Measurements from ENCODE around the gene SFT2D1.
"Not testable (repeated sequence)": the region's sequence is repeated elsewhere in the genome, so short reads cannot be mapped to it uniquely, and the experiment has no call there.

The SFT2D1 gene

GRCh38 chr6:166362427-166362826, 20.1 kb upstream of the SFT2D1 start:
- DNase-seq (ENCODE audit: low spot score): not testable (repeated sequence)

DNA sequence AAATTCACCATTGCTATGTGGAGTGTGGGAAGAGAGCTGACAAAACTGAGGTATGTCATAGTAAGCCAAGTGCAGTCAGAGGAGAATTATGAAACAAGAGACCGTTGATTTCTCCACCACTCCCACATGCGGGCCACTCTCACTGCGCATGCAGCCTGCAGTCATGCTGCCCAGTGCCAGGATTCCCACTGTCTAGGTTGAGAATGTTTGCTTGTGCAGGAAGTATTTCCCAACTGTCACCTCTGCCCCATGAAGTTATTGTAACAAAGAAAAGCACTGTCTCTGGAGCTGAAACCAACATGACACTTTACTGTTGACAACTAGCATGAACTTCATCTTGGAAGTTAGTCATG, 18.7 kb upstream of the SFT2D1 start:
- no peak for DNase-seq (ENCODE audit: low spot score)

DNA sequence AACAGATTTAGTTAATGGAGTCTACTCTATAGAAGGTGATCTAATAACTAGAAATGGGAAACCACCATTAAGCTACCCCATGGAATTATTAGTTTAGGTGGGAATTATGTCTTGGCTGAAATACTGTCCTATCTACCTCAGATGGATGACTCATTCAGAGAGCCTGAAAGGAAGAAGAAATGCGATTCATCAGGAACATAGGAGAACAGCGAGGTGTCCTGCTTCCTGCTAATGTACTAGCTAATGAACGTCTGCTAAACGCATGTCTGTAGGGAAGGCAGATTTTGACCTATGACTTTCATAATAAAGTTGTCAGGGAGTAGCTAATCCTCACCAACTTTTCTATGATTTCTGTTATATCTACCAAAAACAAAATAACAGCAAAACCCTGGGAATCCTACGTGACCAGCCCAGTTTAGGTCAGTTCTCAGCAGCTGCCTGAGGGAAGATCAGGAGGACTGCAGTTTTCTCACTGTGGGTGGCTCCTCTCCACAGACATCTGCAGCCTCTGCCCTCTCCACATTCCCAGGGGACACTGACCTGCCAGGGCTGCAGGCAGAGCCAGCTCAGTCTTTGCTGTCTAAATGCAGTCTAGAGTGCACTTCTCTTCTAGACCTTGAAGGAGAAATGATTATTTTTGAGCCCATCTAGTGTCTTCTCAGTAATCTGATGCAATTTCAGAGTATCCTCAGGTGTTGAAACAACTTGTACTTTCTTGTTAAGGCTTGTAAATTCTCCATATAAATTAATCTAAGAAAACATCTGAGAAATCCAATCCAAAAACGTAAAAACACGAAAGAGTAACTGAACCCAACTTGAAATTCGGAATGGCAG, 18.1 kb upstream of the SFT2D1 start:
- DNase-seq (ENCODE audit: low spot score): no peak

- no peak for DNase-seq (ENCODE audit: low spot score)
Observed at GRCh38 chr6:166355552-166355951, 13.2 kb upstream of the SFT2D1 start.

GRCh38 chr6:166354965-166355364, 12.6 kb upstream of the SFT2D1 start:
- no peak for DNase-seq (ENCODE audit: low spot score)

- no peak for DNase-seq (ENCODE audit: low spot score)
Observed at GRCh38 chr6:166354143-166354542, 11.8 kb upstream of the SFT2D1 start.

DNA sequence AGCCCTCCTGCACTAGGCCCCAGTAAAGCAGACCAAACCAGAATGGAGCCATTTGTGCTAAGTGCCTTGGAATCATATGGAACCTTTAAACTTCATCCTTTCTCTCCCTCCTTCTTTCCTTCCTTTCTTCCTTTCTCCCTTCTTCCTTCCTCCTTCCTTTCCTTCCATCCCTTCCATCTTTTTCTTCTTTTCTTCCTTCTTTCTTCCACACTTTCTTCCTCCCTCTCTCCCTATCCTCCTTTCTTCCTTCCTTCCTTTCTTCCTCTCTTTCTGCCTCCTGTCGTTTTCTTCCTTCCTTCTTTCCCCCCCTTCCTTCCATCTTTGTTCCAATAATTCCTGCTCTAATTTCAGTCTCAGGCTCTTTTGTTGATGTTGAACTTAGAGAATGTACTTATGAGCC, 11.2 kb upstream of the SFT2D1 start:
- DNase-seq (ENCODE audit: low spot score): no peak

DNA sequence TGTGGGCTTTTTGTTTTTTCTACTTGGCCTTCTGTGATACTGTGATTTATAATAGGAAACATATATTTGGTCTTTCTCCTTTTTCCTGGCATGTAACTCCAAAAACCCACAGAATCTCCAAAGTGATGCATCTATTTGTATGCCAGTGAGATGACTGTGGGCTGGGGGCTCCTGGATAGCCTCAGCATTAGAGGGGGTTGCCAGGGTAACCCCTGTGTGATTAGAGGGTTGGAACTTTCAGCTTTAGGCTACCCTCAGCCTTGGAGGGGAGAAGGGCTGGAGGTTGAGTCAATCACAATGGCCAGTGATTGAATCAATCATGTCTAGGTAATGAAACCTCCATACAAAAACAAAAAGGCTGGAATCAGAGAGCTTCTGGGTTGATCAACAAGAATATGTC, 10.6 kb upstream of the SFT2D1 start:
- no peak for DNase-seq (ENCODE audit: low spot score)

DNA sequence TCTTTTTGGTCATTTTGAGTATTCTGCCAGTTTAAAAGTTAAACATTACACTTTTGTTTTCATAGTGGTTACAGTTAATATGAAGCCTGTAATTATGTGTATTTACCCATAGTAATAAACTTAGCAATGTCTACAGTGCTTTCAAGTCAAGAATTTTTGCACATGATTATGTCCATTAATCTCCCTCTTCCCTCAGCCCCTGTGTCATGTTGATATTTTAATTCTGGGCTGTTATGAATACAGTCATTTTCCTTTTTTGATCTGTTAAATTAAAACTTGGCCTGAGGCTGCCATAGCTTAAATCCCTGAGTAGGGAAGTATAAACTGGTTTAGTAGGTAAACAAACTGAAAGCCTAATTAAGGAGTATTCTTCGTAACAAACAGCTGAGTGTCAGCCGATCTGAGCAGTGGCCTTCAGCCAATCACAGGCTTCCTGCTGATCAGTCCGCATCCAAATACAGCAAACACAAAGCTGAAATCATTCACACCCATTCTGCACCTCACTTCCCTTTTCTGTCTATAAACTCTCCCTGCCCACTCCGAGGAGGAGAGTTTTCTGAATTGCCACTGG, 9.5 kb upstream of the SFT2D1 start:
- DNase-seq (ENCODE audit: low spot score): no peak

DNA sequence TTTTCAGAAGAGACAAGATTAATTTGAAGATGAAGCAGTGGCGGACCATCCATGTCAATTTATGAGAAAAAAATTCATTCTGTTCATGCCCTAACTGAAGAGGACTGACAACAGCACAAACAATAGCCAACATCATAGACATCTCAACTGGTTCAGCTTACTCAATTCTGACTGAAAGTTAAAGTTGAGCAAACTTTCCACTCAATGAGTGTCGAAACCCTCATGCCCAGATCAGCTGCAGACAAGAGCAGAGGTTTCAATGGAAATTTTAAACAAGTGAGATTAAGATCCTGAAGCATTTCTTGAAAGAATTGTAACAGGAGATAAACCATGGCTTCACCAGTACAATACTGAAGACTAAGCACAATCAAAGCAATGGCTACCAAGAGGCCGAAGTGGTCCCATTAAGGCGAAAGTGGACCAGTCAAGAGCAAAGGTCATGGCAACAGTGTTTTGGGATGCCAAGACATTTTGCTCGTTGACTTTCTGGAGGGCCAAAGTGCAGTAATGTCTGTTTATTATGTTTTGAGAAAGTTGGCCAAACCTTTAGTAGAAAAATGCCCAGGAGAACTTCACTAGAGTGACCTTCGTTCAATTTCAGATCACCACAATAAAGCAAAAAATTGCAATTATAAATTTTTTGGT, 6.1 kb upstream of the SFT2D1 start:
- no peak for DNase-seq (ENCODE audit: low spot score)

GRCh38 chr6:166346965-166347364, 4.6 kb upstream of the SFT2D1 start:
- no peak for DNase-seq (ENCODE audit: low spot score)

GRCh38 chr6:166346449-166346848, 4.1 kb upstream of the SFT2D1 start:
- no peak for DNase-seq (ENCODE audit: low spot score)

DNA sequence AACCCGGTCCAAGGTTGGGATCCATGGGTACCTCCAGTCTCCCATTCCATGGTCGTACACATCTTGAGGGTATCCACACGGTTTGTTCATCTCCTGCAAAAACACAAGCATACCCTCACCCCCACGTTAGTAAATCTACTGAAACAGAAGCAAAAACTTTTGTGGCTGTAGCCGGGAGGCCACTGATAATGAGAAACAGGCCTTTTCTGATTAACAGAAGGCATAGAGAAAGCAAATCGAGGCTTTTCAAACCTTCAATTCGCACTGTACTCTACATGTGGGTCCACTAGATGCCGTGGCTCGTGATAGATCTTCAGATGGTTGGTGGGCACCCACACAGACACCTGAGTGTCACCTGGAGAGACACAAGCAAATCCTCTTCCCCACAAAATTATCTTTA, 3.3 kb upstream of the SFT2D1 start:
- not testable (repeated sequence) for DNase-seq (ENCODE audit: low spot score)

GRCh38 chr6:166344921-166345320, 2.6 kb upstream of the SFT2D1 start:
- not testable (repeated sequence) for DNase-seq (ENCODE audit: low spot score)

DNA sequence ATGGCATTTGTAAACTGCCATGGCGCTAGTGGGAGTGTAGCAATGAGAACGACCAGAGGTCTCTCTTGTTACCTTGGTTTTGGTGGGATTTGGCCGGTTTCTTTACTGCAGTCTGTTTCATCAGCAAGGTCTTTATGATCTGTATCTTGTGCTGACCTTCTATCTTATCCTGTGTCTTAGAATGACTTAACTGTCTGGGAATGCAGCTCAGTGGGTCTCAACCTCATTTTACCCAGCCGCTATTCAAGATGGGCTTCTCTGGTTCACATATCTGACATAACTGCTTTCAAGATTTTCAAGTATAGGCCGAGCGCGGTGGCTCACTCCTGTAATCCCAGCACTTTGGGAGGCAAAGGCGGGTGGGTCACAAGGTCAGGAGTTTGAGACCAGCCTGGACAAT, 1.9 kb upstream of the SFT2D1 start:
- no peak for DNase-seq (ENCODE audit: low spot score)

DNA sequence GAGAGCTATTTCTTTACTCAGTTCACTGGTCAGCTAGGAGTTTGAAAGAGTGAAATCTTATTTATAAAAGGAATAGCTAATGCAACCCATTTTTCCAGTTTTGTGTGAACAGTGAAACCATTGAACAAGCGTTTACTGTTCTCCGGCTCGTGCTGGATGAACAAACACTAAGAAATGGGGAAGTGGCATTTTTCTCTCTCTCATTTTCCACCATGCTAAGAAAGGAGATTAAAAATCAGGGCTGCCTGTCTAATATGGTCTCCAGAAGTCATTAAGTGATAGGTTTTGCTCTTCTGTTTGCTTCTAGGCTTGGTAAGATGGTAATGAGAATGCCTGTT, 774 bp upstream of the SFT2D1 start:
- no peak for DNase-seq (ENCODE audit: low spot score)

DNA sequence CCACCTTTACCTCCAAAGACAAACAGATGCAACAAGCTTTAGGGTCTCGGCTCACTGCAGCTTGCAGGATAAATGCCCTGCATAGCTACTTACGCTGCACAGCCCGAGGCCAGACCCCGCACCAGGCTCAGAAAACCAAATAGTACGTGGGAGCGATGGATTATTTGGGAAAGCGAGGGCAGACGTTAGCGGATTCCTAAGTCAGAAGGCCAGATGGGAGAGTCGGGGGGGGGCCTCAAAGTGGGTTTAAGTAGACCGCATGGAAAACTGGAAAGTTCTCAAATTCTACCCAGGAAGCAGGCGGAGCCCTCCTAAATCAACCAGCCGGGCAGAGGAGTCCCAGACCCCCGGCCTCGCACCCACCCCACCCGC, 382 bp downstream of the SFT2D1 start:
- DNase-seq (ENCODE audit: low spot score): peak; percentile 7

DNA sequence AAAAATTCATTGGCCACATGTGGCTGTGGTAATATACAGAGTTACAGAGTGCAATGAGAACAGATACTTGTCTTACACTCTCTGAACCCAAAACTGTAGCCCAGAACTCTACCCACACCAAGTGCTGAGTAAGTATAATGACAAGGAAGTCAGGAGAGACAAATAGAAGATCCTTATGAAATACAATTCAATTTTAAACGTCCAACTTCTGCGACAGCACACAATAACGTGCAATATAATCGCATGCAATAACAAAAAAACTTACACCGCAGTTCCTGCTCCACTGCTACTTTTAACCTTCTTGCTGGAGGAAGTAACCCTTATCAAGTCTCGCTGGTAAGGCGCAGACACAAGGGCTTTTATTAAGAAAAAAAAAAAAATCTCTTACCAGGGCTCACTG, 881 bp downstream of the SFT2D1 start:
- DNase-seq (ENCODE audit: low spot score): no peak

GRCh38 chr6:166338854-166339253, 3.5 kb downstream of the SFT2D1 start:
- DNase-seq (ENCODE audit: low spot score): no peak

GRCh38 chr6:166336847-166337246, 5.5 kb downstream of the SFT2D1 start:
- DNase-seq (ENCODE audit: low spot score): no peak

GRCh38 chr6:166335378-166336302, 6.7 kb downstream of the SFT2D1 start:
- DNase-seq (ENCODE audit: low spot score): no peak

DNA sequence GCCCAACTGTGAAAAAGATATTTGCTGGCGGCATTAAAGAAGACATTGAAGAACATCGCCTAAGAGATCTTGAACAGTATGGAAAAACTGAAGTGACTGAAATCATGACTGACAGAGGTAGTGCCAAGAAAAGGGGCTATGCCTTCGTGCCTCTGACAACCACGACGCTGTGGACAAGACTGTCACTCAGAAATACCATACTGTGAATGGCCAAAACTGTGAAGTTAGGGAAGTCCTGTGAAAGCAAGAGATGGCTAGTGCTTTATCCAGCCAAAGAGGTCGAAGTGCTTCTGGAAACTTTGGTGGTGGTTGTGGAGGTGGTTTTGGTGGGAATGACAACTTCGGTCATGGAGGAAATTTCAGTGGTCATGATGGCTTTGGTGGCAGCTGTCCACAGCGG, 7.5 kb downstream of the SFT2D1 start:
- no peak for DNase-seq (ENCODE audit: low spot score)
